OCI-LY1 (cell line): ENCODE data around the gene HEXIM2.

Experiments used
- EZH2 ChIP-seq: fragments of 200-600 bp; sonication (generic), shearing (Covaris generic); IDR thresholded peaks from 2 replicates; pipeline ENCODE4 v1.8.0; 2017; ENCODE audit warnings: borderline replicate concordance, mixed run types, mild to moderate bottlenecking, antibody characterized with exemption, low read length, moderate library complexity, mixed read lengths
- TF ChIP-seq, protein P1 (sequence below): fragments of 200-600 bp; sonication (generic), shearing (Covaris generic); IDR thresholded peaks from 2 replicates; pipeline ENCODE4 v1.5.1; 2017; ENCODE audit warnings: mild to moderate bottlenecking, antibody characterized with exemption, low read length, moderate library complexity, mixed read lengths

DNA sequence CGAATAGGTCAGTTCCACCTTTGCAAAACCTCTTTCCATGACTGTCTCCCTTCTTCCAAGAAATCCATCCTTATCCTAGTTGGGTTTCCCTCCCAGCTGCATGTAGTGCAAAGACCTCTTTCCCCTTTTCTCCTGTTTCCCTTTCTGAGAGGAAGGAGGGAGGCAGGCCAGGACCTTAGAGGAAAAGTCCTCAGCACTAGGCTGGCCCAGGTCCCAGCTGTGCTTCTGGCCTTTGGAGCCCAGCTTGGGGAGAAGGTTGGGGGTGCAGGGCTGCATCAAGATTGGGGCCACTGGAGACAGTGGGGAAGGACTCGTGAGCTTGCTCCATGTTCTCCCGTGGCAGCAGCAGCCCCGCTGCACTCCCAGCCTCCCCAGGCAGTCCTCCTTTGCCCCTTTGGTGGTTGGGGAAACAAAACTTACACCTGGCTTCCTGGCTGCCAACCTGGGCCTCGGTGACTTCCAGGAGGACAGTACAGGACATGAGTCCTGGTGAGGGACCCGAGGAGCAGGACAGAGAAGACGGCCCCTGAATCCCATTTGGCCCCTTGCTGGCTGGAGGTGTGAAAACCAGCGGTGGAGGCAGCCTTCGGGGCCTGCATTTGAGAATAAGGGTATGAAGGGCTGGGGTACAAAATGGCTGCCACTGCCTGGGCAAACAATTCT, 481 bp downstream of the HEXIM2 start:
- TF ChIP-seq, protein P1, sequence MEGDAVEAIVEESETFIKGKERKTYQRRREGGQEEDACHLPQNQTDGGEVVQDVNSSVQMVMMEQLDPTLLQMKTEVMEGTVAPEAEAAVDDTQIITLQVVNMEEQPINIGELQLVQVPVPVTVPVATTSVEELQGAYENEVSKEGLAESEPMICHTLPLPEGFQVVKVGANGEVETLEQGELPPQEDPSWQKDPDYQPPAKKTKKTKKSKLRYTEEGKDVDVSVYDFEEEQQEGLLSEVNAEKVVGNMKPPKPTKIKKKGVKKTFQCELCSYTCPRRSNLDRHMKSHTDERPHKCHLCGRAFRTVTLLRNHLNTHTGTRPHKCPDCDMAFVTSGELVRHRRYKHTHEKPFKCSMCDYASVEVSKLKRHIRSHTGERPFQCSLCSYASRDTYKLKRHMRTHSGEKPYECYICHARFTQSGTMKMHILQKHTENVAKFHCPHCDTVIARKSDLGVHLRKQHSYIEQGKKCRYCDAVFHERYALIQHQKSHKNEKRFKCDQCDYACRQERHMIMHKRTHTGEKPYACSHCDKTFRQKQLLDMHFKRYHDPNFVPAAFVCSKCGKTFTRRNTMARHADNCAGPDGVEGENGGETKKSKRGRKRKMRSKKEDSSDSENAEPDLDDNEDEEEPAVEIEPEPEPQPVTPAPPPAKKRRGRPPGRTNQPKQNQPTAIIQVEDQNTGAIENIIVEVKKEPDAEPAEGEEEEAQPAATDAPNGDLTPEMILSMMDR, result no peak
- TF ChIP-seq EZH2, result no peak
